Astrocyte (in vitro differentiated cells and primary cell): ENCODE results near the gene GPATCH8. TPM values are rescaled to one million over a fixed set of nuclear protein-coding genes. Genes with fewer than 3 reads are reported as not detected.

Experiments used
- DNase-seq: peaks from one replicate; pipeline ENCODE4 v3.0.0-alpha.2; 2010; ENCODE audit warnings: low read depth
- FAIRE-seq: peaks from 2 replicates; lab custom pipeline; 2011; peaks lifted over from hg19 to GRCh38; lab: Jason Lieb, UNC
- H2AFZ ChIP-seq: 2 replicates; pipeline ENCODE4 v1.6.0; 2012; ENCODE audit warnings: low read depth, low read length, inconsistent platforms
- H3K27ac ChIP-seq: 2 replicates; pipeline ENCODE4 v1.5.1; 2011; ENCODE audit warnings: low read depth, low read length, inconsistent platforms
- H3K27me3 ChIP-seq: 2 replicates; pipeline ENCODE4 v1.6.0; 2011; ENCODE audit warnings: low read length, inconsistent platforms; ENCODE audit not compliant: insufficient read depth
- H3K36me3 ChIP-seq: 2 replicates; pipeline ENCODE4 v1.5.1; 2011; ENCODE audit warnings: low read length, inconsistent platforms; ENCODE audit not compliant: insufficient read depth
- H3K4me1 ChIP-seq: 2 replicates; pipeline ENCODE4 v1.5.1; 2011; ENCODE audit warnings: low read length, inconsistent platforms; ENCODE audit not compliant: insufficient read depth
- H3K4me2 ChIP-seq: 2 replicates; pipeline ENCODE4 v1.6.0; 2012; ENCODE audit warnings: low read length, inconsistent platforms
- H3K4me3 ChIP-seq: 2 replicates; pipeline ENCODE4 v1.5.1; 2011; ENCODE audit warnings: low read depth, mild to moderate bottlenecking, low read length, inconsistent platforms; ENCODE audit not compliant: insufficient read depth
- H3K79me2 ChIP-seq: 2 replicates; pipeline ENCODE4 v1.6.0; 2012; ENCODE audit warnings: mild to moderate bottlenecking, low read length, inconsistent platforms; ENCODE audit not compliant: insufficient read depth
- H3K9ac ChIP-seq: 2 replicates; pipeline ENCODE4 v1.6.0; 2012; ENCODE audit warnings: mild to moderate bottlenecking, low read length, inconsistent platforms
- H3K9me3 ChIP-seq: 2 replicates; pipeline ENCODE4 v1.5.1; 2012; ENCODE audit warnings: low read depth, mild to moderate bottlenecking, low read length, inconsistent platforms; ENCODE audit not compliant: insufficient read depth
- H4K20me1 ChIP-seq: 2 replicates; pipeline ENCODE4 v1.6.0; 2012; ENCODE audit warnings: low read length, inconsistent platforms; ENCODE audit not compliant: insufficient read depth
- H3K27ac Mint-ChIP-seq: one replicate; pipeline ENCODE4 v1.8.0; 2021; ENCODE audit warnings: mild to moderate bottlenecking, mixed read lengths; ENCODE audit not compliant: unreplicated experiment
- H3K27me3 Mint-ChIP-seq: one replicate; pipeline ENCODE4 v1.8.0; 2021; ENCODE audit warnings: low read depth, mixed read lengths; ENCODE audit not compliant: unreplicated experiment
- H3K36me3 Mint-ChIP-seq: one replicate; pipeline ENCODE4 v1.8.0; 2021; ENCODE audit warnings: low read depth, mixed read lengths; ENCODE audit not compliant: unreplicated experiment
- H3K4me1 Mint-ChIP-seq: one replicate; pipeline ENCODE4 v1.8.0; 2021; ENCODE audit warnings: low read depth, mixed read lengths; ENCODE audit not compliant: unreplicated experiment
- H3K4me3 Mint-ChIP-seq: one replicate; pipeline ENCODE4 v1.8.0; 2021; ENCODE audit warnings: mild to moderate bottlenecking, moderate library complexity, mixed read lengths; ENCODE audit not compliant: unreplicated experiment
- H3K9me3 Mint-ChIP-seq: one replicate; pipeline ENCODE4 v1.8.0; 2021; ENCODE audit warnings: mild to moderate bottlenecking, mixed read lengths; ENCODE audit not compliant: unreplicated experiment
- CTCF ChIP-seq: IDR thresholded peaks from 2 replicates; pipeline ENCODE4 v1.5.1; 2011; ENCODE audit warnings: low read depth, mild to moderate bottlenecking, inconsistent platforms, low read length, moderate library complexity; ENCODE audit not compliant: insufficient read depth
- EZH2 ChIP-seq: IDR thresholded peaks from 2 replicates; pipeline ENCODE4 v1.6.1; 2012; ENCODE audit warnings: mild to moderate bottlenecking, low read length, inconsistent platforms; ENCODE audit not compliant: insufficient read depth
- total RNA-seq: library from RNA; stranded (reverse); gene quantifications from 2 replicates; pipeline ENCODE4 v1.2.1, GENCODE V29; 2021

Gene GPATCH8
- total RNA-seq, 1 donor from 2014 or later = 43.3 TPM

- Histone ChIP-seq H3K4me2 (no peak overlapping the region), H3K27ac (no peak overlapping the region), H3K27me3 (no peaks in the 10 kb centered on the region), H2AFZ (no peak overlapping the region), H3K9me3 (no peaks in the 10 kb centered on the region), H4K20me1 (no peaks in the 10 kb centered on the region), H3K4me3 (no peak overlapping the region), H3K4me1 (peaks cover 23% of the 10 kb centered on the region), H3K9ac (no peak overlapping the region), H3K79me2 (no peaks in the 10 kb centered on the region), H3K36me3 (no peaks in the 10 kb centered on the region)
- H3K4me1 Mint-ChIP-seq = peaks cover 55% of the 10 kb centered on the region
- H3K9me3 Mint-ChIP-seq = no peaks in the 10 kb centered on the region
- no peak for TF ChIP-seq CTCF
- TF ChIP-seq EZH2 = no peak
- no peak for DNase-seq
- no peak for FAIRE-seq
- H3K4me3 Mint-ChIP-seq = peak overlapping the region; percentile 27
- peak overlapping the region; percentile 50 for H3K27ac Mint-ChIP-seq
- H3K27me3 Mint-ChIP-seq = no peaks in the 10 kb centered on the region
- H3K36me3 Mint-ChIP-seq = peaks cover 4% of the 10 kb centered on the region
These were observed 46.5 kb upstream of the GPATCH8 start for GRCh38 chr17:44549686-44550085.

GRCh38 chr17:44548376-44549230, 45.4 kb upstream of the GPATCH8 start:
- Histone ChIP-seq H3K9me3 (no peaks in the 10 kb centered on the region), H3K4me2 (no peak overlapping the region), H3K79me2 (no peaks in the 10 kb centered on the region), H2AFZ (no peak overlapping the region), H3K36me3 (no peaks in the 10 kb centered on the region), H4K20me1 (no peaks in the 10 kb centered on the region), H3K27me3 (no peaks in the 10 kb centered on the region), H3K9ac (no peak overlapping the region), H3K4me3 (no peak overlapping the region), H3K27ac (no peak overlapping the region), H3K4me1 (peaks cover 34% of the 10 kb centered on the region)
- H3K9me3 Mint-ChIP-seq = no peaks in the 10 kb centered on the region
- H3K27ac Mint-ChIP-seq = peak overlapping the region; percentile 91
- no peaks in the 10 kb centered on the region for H3K27me3 Mint-ChIP-seq
- H3K4me3 Mint-ChIP-seq = no peak overlapping the region
- H3K4me1 Mint-ChIP-seq = peaks cover 65% of the 10 kb centered on the region
- DNase-seq = no peak
- H3K36me3 Mint-ChIP-seq = peaks cover 4% of the 10 kb centered on the region
- FAIRE-seq = no peak
- no peak for TF ChIP-seq EZH2
- TF ChIP-seq CTCF = no peak
